Endothelial cell of umbilical vein (primary cell): ENCODE measurements around the gene RXFP4. TPM values are rescaled to one million over a fixed set of nuclear protein-coding genes. Genes with fewer than 3 reads are reported as not detected.

Source experiments
- BruUV-seq: library from RNA; stranded (reverse); fragments of 400-500 nt; replicated peaks from 2 replicates; lab custom pipeline; 2021; lab: Mats Ljungman, UMichigan
- CTCF ChIA-PET: fragments of 300-600, 350-600 bp; sonication (Branson Sonifier 250); formaldehyde crosslinking; loops from one replicate; lab custom pipeline; 2021; ENCODE audit warnings: antibody characterized with exemption, inconsistent platforms; lab: Charles Lee
- POLR2A ChIA-PET: fragments of 300-600, 350-600 bp; sonication (Branson Sonifier 250); formaldehyde crosslinking; loops from one replicate; lab custom pipeline; 2021; ENCODE audit warnings: antibody characterized with exemption, inconsistent platforms; lab: Charles Lee
- DNase-seq: peaks from one replicate; pipeline ENCODE4 v3.0.0-alpha.2; 2011; ENCODE audit warnings: low read depth, low spot score
- FAIRE-seq: peaks from 2 replicates; lab custom pipeline; 2011; peaks lifted over from hg19 to GRCh38; lab: Jason Lieb, UNC
- H2AFZ ChIP-seq: 2 replicates; pipeline ENCODE4 v1.6.0; 2012; ENCODE audit warnings: low read depth, low read length, control low read depth, inconsistent platforms
- H3K27ac ChIP-seq: 2 replicates; pipeline ENCODE4 v1.5.1; 2011; ENCODE audit warnings: low read depth, mild to moderate bottlenecking, control low read depth, low read length, moderate library complexity; ENCODE audit not compliant: insufficient read depth
- H3K27me3 ChIP-seq, 2 experiments: 2 replicates each; pipeline versions ENCODE4 v1.6.0 to v1.6.1; 2011; ENCODE audit warnings: low read length in 2 of 2, mixed read lengths in 1 of 2; ENCODE audit not compliant: control insufficient read depth in 2 of 2, insufficient read depth in 2 of 2
- H3K36me3 ChIP-seq, 2 experiments: 2 replicates in 1 of 2; 3 replicates in 1 of 2; pipeline ENCODE4 v1.5.1; 2011; ENCODE audit warnings: low read length in 2 of 2, mild to moderate bottlenecking in 1 of 2, moderate library complexity in 1 of 2; ENCODE audit not compliant: control insufficient read depth in 2 of 2, insufficient read depth in 2 of 2; ENCODE audit errors: extremely low read depth in 1 of 2
- H3K4me1 ChIP-seq: 3 replicates; pipeline ENCODE4 v1.5.1; 2011; ENCODE audit warnings: mild to moderate bottlenecking, low read length; ENCODE audit not compliant: control insufficient read depth, insufficient read depth; ENCODE audit errors: extremely low read depth
- H3K4me2 ChIP-seq: 2 replicates; pipeline ENCODE4 v1.6.1; 2011; ENCODE audit warnings: low read length, control low read depth, mixed read lengths; ENCODE audit not compliant: insufficient read depth
- H3K4me3 ChIP-seq, 3 experiments: fragments of 200-600 bp in 1 of 3; sonication (generic), shearing (Covaris generic) in 1 of 3; replicated peaks in 1 of 3; 2 replicates each; pipeline ENCODE4 v1.5.1; 2011 to 2016; ENCODE audit warnings: control low read depth in 3 of 3, low read length in 3 of 3, mild to moderate bottlenecking in 2 of 3, inconsistent platforms in 1 of 3, low read depth in 1 of 3, moderate library complexity in 1 of 3; ENCODE audit not compliant: insufficient read depth in 1 of 3
- H3K79me2 ChIP-seq: 2 replicates; pipeline ENCODE4 v1.6.0; 2012; ENCODE audit warnings: low read length, inconsistent platforms; ENCODE audit not compliant: control insufficient read depth, insufficient read depth
- H3K9ac ChIP-seq: replicated peaks from 2 replicates; pipeline ENCODE3; 2011; ENCODE audit warnings: low read length, control low read depth; ENCODE audit not compliant: insufficient read depth; ENCODE audit errors: extremely low read depth
- H3K9me1 ChIP-seq: replicated peaks from 3 replicates; pipeline ENCODE4 v1.6.0; 2011; ENCODE audit warnings: mild to moderate bottlenecking, low read length; ENCODE audit not compliant: control insufficient read depth, insufficient read depth; ENCODE audit errors: extremely low read depth
- H3K9me3 ChIP-seq: replicated peaks from 2 replicates; pipeline ENCODE4 v1.5.1; 2012; ENCODE audit warnings: low read length, inconsistent platforms; ENCODE audit not compliant: control insufficient read depth, insufficient read depth
- H4K20me1 ChIP-seq: replicated peaks from 2 replicates; pipeline ENCODE3; 2011; ENCODE audit warnings: mild to moderate bottlenecking, low read length; ENCODE audit not compliant: control insufficient read depth, insufficient read depth; ENCODE audit errors: extremely low read depth
- CTCF ChIP-seq, 2 donors: IDR thresholded peaks; 1 replicate in 1 of 2; 2 replicates in 1 of 2; pipeline ENCODE4 v1.5.1; 2011; ENCODE audit warnings: low read length in 2 of 2, mild to moderate bottlenecking in 2 of 2, moderate library complexity in 2 of 2, control low read depth in 1 of 2, inconsistent platforms in 1 of 2, low read depth in 1 of 2; ENCODE audit not compliant: insufficient read depth in 1 of 2; ENCODE audit errors: extremely low read depth in 1 of 2
- FOS ChIP-seq: IDR thresholded peaks from 2 replicates; pipeline ENCODE4 v1.6.1; 2011; ENCODE audit warnings: mild to moderate bottlenecking, low read length, moderate library complexity, borderline replicate concordance; ENCODE audit not compliant: insufficient read depth
- JUN ChIP-seq: IDR thresholded peaks from 2 replicates; pipeline ENCODE4 v1.6.1; 2011; ENCODE audit warnings: borderline replicate concordance, low read depth; ENCODE audit not compliant: insufficient read length, insufficient read depth
- dilution Hi-C: fragments of 300-500 bp; cut with MboI; formaldehyde crosslinking; loops from one replicate; pipeline ENCODE4 v1.15.0; 2019; ENCODE audit warnings: low sequenced_read_pairs; ENCODE audit not compliant: extremely low pct_ligation_motif_present
- intact Hi-C: fragments of 100-400 bp; cut with micrococcal nuclease; formaldehyde crosslinking; loops from one replicate; pipeline ENCODE4 v1.10.0; 2022
- polyA plus RNA-seq, 4 experiments: library from polyadenylated mRNA; depleted of rRNA in 3 of 4; stranded (reverse) in 3 of 4; unstranded in 1 of 4; fragments of >200 nt; gene quantifications; 2 replicates each; pipeline versions ENCODE4 v1.2.1 to v1.2.3, GENCODE V29; 2011 to 2012; ENCODE audit warnings: missing spikeins in 1 of 4
- total RNA-seq: library from RNA; stranded (reverse); gene quantifications from 2 replicates; pipeline ENCODE4 v1.2.3, GENCODE V29; 2021

Gene RXFP4
- total and polyA plus RNA-seq, 2 donors (not counting 3 experiments of a cell fraction or from before 2014, with no cell fraction given) = not detected

- TF ChIP-seq CTCF (IDR thresholded peaks at IDR 0.05; ENCODE audit: extremely low read depth in 1 of 2, insufficient read depth in 1 of 2, low read depth in 1 of 2, low read length in 2 of 2) (no peak), FOS (peak; percentile 50), JUN (peak; percentile 63)
- H3K27ac ChIP-seq = peak overlapping the region; percentile 100
- dilution Hi-C loops (no loop called here), intact Hi-C loops (loop anchor here (1.0 kb wide), 1 partner anchor 32 kb away; no protein-coding TSS in a partner anchor)
- ChIA-PET CTCF (interaction anchor here (0.9 to 1.9 kb wide), 8 partner anchors 15 to 164 kb away, joined by 3 to 6 read pairs (median 3); partner anchors contain the start of gene GON4L), POLR2A (interaction anchor here (0.8 to 2.1 kb wide), 5 partner anchors 10 to 36 kb away, joined by 3 to 14 read pairs (median 5); partner anchors contain the start of genes GON4L and SYT11)
- H4K20me1 ChIP-seq = no peaks in the 10 kb centered on the region
- peak overlapping the region; percentile 97 for H3K9ac ChIP-seq
- H2AFZ ChIP-seq = no peak overlapping the region
- H3K4me2 ChIP-seq = peak overlapping the region; percentile 97
- peak overlapping the region in 1 of 3 experiments; percentile 49 for H3K4me3 ChIP-seq
- H3K36me3 ChIP-seq = peaks cover 0 to 5% of the 10 kb centered on the region in 2 experiments
- DNase-seq = peak; percentile 67
- no peaks in the 10 kb centered on the region for H3K27me3 ChIP-seq
- no peaks in the 10 kb centered on the region for H3K9me1 ChIP-seq
- H3K79me2 ChIP-seq = no peaks in the 10 kb centered on the region
- no peak for FAIRE-seq
- H3K4me1 ChIP-seq = peaks cover 40% of the 10 kb centered on the region
- H3K9me3 ChIP-seq = no peaks in the 10 kb centered on the region
- no TSS peak for BruUV-seq
Observed at GRCh38 chr1:155892796-155893195, 48.6 kb upstream of the RXFP4 start.
